Measurements from ENCODE around the gene EDC4.
"Not testable (repeated sequence)": the region's sequence is repeated elsewhere in the genome, so short reads cannot be mapped to it uniquely, and the experiment has no call there.

EDC4 gene

GRCh38 chr16:67907397-67908180, 34.7 kb downstream of the EDC4 start:
- H3K27me3 ChIP-seq (ENCODE audit: control insufficient read depth, insufficient read depth, low read length) = no peaks in the 10 kb centered on the region
- H3K4me3 ChIP-seq (ENCODE audit: low read length) = no peak overlapping the region
- H3K27ac ChIP-seq (ENCODE audit: low read depth, low read length) = no peak overlapping the region
- H3K4me1 ChIP-seq (ENCODE audit: control insufficient read depth, insufficient read depth, low read length) = no peaks in the 10 kb centered on the region
- H3K9ac ChIP-seq (ENCODE audit: low read length) = no peak overlapping the region
- H3K36me3 ChIP-seq (ENCODE audit: control insufficient read depth, insufficient read depth, low read length) = peaks cover 25% of the 10 kb centered on the region

GRCh38 chr16:67909056-67909742, 36.3 kb downstream of the EDC4 start:
- Histone ChIP-seq H3K27ac (ENCODE audit: low read depth, low read length) (no peak overlapping the region), H3K9ac (ENCODE audit: low read length) (no peak overlapping the region), H3K36me3 (ENCODE audit: control insufficient read depth, insufficient read depth, low read length) (peaks cover 25% of the 10 kb centered on the region), H3K4me1 (ENCODE audit: control insufficient read depth, insufficient read depth, low read length) (no peaks in the 10 kb centered on the region), H3K4me3 (ENCODE audit: low read length) (no peak overlapping the region), H3K27me3 (ENCODE audit: control insufficient read depth, insufficient read depth, low read length) (no peaks in the 10 kb centered on the region)

GRCh38 chr16:67910158-67910557, 37.3 kb downstream of the EDC4 start:
- Histone ChIP-seq H3K27ac (ENCODE audit: low read depth, low read length) (no peak overlapping the region), H3K36me3 (ENCODE audit: control insufficient read depth, insufficient read depth, low read length) (peaks cover 25% of the 10 kb centered on the region), H3K9ac (ENCODE audit: low read length) (no peak overlapping the region), H3K4me3 (ENCODE audit: low read length) (no peak overlapping the region), H3K27me3 (ENCODE audit: control insufficient read depth, insufficient read depth, low read length) (no peaks in the 10 kb centered on the region), H3K4me1 (ENCODE audit: control insufficient read depth, insufficient read depth, low read length) (no peaks in the 10 kb centered on the region)

- H3K36me3 ChIP-seq (ENCODE audit: control insufficient read depth, insufficient read depth, low read length) = peaks cover 16% of the 10 kb centered on the region
- no peak overlapping the region for H3K9ac ChIP-seq (ENCODE audit: low read length)
- no peak overlapping the region for H3K4me3 ChIP-seq (ENCODE audit: low read length)
- no peaks in the 10 kb centered on the region for H3K27me3 ChIP-seq (ENCODE audit: control insufficient read depth, insufficient read depth, low read length)
- H3K27ac ChIP-seq (ENCODE audit: low read depth, low read length) = no peak overlapping the region
- H3K4me1 ChIP-seq (ENCODE audit: control insufficient read depth, insufficient read depth, low read length) = peaks cover 15% of the 10 kb centered on the region
Observed at GRCh38 chr16:67914758-67915495, 42.1 kb downstream of the EDC4 start.

- Histone ChIP-seq H3K4me1 (ENCODE audit: control insufficient read depth, insufficient read depth, low read length) (peaks cover 15% of the 10 kb centered on the region), H3K36me3 (ENCODE audit: control insufficient read depth, insufficient read depth, low read length) (peaks cover 11% of the 10 kb centered on the region)
- H3K27ac ChIP-seq (ENCODE audit: low read depth, low read length); H3K4me3 ChIP-seq (ENCODE audit: low read length); H3K9ac ChIP-seq (ENCODE audit: low read length); H3K27me3 ChIP-seq (ENCODE audit: control insufficient read depth, insufficient read depth, low read length): not testable (repeated sequence)
Observed at GRCh38 chr16:67915496-67915769, 42.6 kb downstream of the EDC4 start.

- Histone ChIP-seq H3K36me3 (ENCODE audit: control insufficient read depth, insufficient read depth, low read length) (peaks cover 7% of the 10 kb centered on the region), H3K27me3 (ENCODE audit: control insufficient read depth, insufficient read depth, low read length) (no peaks in the 10 kb centered on the region), H3K4me3 (ENCODE audit: low read length) (no peak overlapping the region), H3K27ac (ENCODE audit: low read depth, low read length) (no peak overlapping the region), H3K9ac (ENCODE audit: low read length) (no peak overlapping the region), H3K4me1 (ENCODE audit: control insufficient read depth, insufficient read depth, low read length) (peaks cover 15% of the 10 kb centered on the region)
Observed at GRCh38 chr16:67915831-67916723, 43.2 kb downstream of the EDC4 start.

GRCh38 chr16:67917140-67917851, 44.4 kb downstream of the EDC4 start:
- H3K27me3 ChIP-seq (ENCODE audit: control insufficient read depth, insufficient read depth, low read length) = no peaks in the 10 kb centered on the region
- H3K36me3 ChIP-seq (ENCODE audit: control insufficient read depth, insufficient read depth, low read length) = peaks cover 4% of the 10 kb centered on the region
- no peak overlapping the region for H3K9ac ChIP-seq (ENCODE audit: low read length)
- no peak overlapping the region for H3K4me3 ChIP-seq (ENCODE audit: low read length)
- peak overlapping the region; percentile 65 for H3K27ac ChIP-seq (ENCODE audit: low read depth, low read length)
- H3K4me1 ChIP-seq (ENCODE audit: control insufficient read depth, insufficient read depth, low read length) = peaks cover 15% of the 10 kb centered on the region

GRCh38 chr16:67917852-67918236, 45.0 kb downstream of the EDC4 start:
- H3K9ac ChIP-seq (ENCODE audit: low read length) = no peak overlapping the region

GRCh38 chr16:67919622-67920221, 46.9 kb downstream of the EDC4 start:
- H3K36me3 ChIP-seq (ENCODE audit: control insufficient read depth, insufficient read depth, low read length) = peaks cover 6% of the 10 kb centered on the region
- H3K27me3 ChIP-seq (ENCODE audit: control insufficient read depth, insufficient read depth, low read length) = no peaks in the 10 kb centered on the region
- H3K4me1 ChIP-seq (ENCODE audit: control insufficient read depth, insufficient read depth, low read length) = peaks cover 15% of the 10 kb centered on the region
- no peak overlapping the region for H3K4me3 ChIP-seq (ENCODE audit: low read length)
- no peak overlapping the region for H3K9ac ChIP-seq (ENCODE audit: low read length)
- no peak overlapping the region for H3K27ac ChIP-seq (ENCODE audit: low read depth, low read length)

More at GRCh38 chr16:67917852-67918236, 45.0 kb downstream of the EDC4 start:
- peak overlapping the region; percentile 65 for H3K27ac ChIP-seq (ENCODE audit: low read depth, low read length)
- peaks cover 4% of the 10 kb centered on the region for H3K36me3 ChIP-seq (ENCODE audit: control insufficient read depth, insufficient read depth, low read length)
- H3K27me3 ChIP-seq (ENCODE audit: control insufficient read depth, insufficient read depth, low read length) = no peaks in the 10 kb centered on the region
- H3K4me3 ChIP-seq (ENCODE audit: low read length) = no peak overlapping the region
- H3K4me1 ChIP-seq (ENCODE audit: control insufficient read depth, insufficient read depth, low read length) = peaks cover 15% of the 10 kb centered on the region

GRCh38 chr16:67922221-67922620, 49.4 kb downstream of the EDC4 start:
- Histone ChIP-seq H3K9ac (ENCODE audit: low read length) (no peak overlapping the region), H3K27me3 (ENCODE audit: control insufficient read depth, insufficient read depth, low read length) (no peaks in the 10 kb centered on the region), H3K4me1 (ENCODE audit: control insufficient read depth, insufficient read depth, low read length) (peaks cover 11% of the 10 kb centered on the region), H3K36me3 (ENCODE audit: control insufficient read depth, insufficient read depth, low read length) (peaks cover 6% of the 10 kb centered on the region), H3K27ac (ENCODE audit: low read depth, low read length) (no peak overlapping the region), H3K4me3 (ENCODE audit: low read length) (no peak overlapping the region)

GRCh38 chr16:67922740-67923139, 49.9 kb downstream of the EDC4 start:
- H3K9ac ChIP-seq (ENCODE audit: low read length) = no peak overlapping the region
- no peak overlapping the region for H3K4me3 ChIP-seq (ENCODE audit: low read length)
- peaks cover 6% of the 10 kb centered on the region for H3K4me1 ChIP-seq (ENCODE audit: control insufficient read depth, insufficient read depth, low read length)
- H3K27ac ChIP-seq (ENCODE audit: low read depth, low read length) = no peak overlapping the region
- H3K27me3 ChIP-seq (ENCODE audit: control insufficient read depth, insufficient read depth, low read length) = no peaks in the 10 kb centered on the region
- peaks cover 6% of the 10 kb centered on the region for H3K36me3 ChIP-seq (ENCODE audit: control insufficient read depth, insufficient read depth, low read length)

All from rectal smooth muscle tissue (tissue), 1 donor.